ENCODE measurements around the gene RPUSD4. TPM values are rescaled to one million over a fixed set of nuclear protein-coding genes. Genes with fewer than 3 reads are reported as not detected.
A peak's percentile ranks its signal among the peaks of the same experiment; 100 is the strongest.

RPUSD4 gene
- total RNA-seq, 1 experiment from 2014 or later, result 42.9 TPM

GRCh38 chr11:126181939-126182730 is 29.3 kb downstream of the RPUSD4 start:
- Histone ChIP-seq H3K56ac (ENCODE audit: insufficient read length, low read depth, low read length) (no peak overlapping the region), H3K23ac (ENCODE audit: insufficient read length, low read depth, low read length) (no peak overlapping the region), H4K91ac (ENCODE audit: insufficient read length, low read depth, low read length) (no peak overlapping the region), H4K20me1 (ENCODE audit: control insufficient read depth, insufficient read depth, insufficient read length) (no peaks in the 10 kb centered on the region), H3K9ac (ENCODE audit: extremely low read depth, insufficient read length, low read length) (no peak overlapping the region), H2BK12ac (ENCODE audit: insufficient read length, low read depth, low read length) (no peak overlapping the region), H2AK5ac (ENCODE audit: insufficient read length, low read length) (no peak overlapping the region), H2BK15ac (ENCODE audit: low read depth, low read length) (no peak overlapping the region), H3K27me3 (ENCODE audit: insufficient read depth, low read length) (no peaks in the 10 kb centered on the region), H3K14ac (ENCODE audit: insufficient read depth, low read length) (no peak overlapping the region), H3K4ac (ENCODE audit: low read depth, low read length) (no peak overlapping the region), H3K18ac (ENCODE audit: insufficient read length, low read depth, low read length) (no peak overlapping the region), H3K4me2 (ENCODE audit: insufficient read depth, insufficient read length, low read length) (no peak overlapping the region), H3K9me3 (ENCODE audit: control insufficient read depth, low read depth, low read length) (no peaks in the 10 kb centered on the region), H2AFZ (ENCODE audit: low read length) (no peak overlapping the region), H4K5ac (ENCODE audit: insufficient read length, low read depth, low read length) (no peak overlapping the region), H3K27ac (ENCODE audit: insufficient read length, low read depth, low read length) (no peak overlapping the region), H3K79me1 (ENCODE audit: insufficient read depth, low read depth, low read length, poor library complexity, severe bottlenecking) (no peaks in the 10 kb centered on the region), H3K23me2 (ENCODE audit: insufficient read length, low read depth, low read length, poor library complexity, severe bottlenecking) (no peaks in the 10 kb centered on the region), H3T11ph (ENCODE audit: low read length) (no peak overlapping the region), H2BK5ac (ENCODE audit: insufficient read length, low read length) (no peak overlapping the region), H3K4me1 (ENCODE audit: insufficient read depth, low read length) (no peaks in the 10 kb centered on the region), H2BK120ac (ENCODE audit: low read depth, low read length, poor library complexity, severe bottlenecking) (no peak overlapping the region), H2BK20ac (ENCODE audit: low read depth, low read length, poor library complexity, severe bottlenecking) (no peak overlapping the region), H3K79me2 (ENCODE audit: insufficient read depth, low read length) (no peaks in the 10 kb centered on the region), H4K8ac (replicated peaks; ENCODE audit: insufficient read length, low read depth, low read length) (no peak overlapping the region)
- no CpG with 5 or more reads among the region's 13 CpGs for WGBS (ENCODE audit: extremely low coverage, insufficient read length, low lambda C conversion rate)
- Mint-ChIP-seq H3K27ac (peak overlapping the region in 1 of 3 experiments; percentile 98; a peak in 3 of 7 replicates), H3K27me3 (ENCODE audit: low read depth) (no peaks in the 10 kb centered on the region), H3K4me3 (no peak overlapping the region; a peak in 1 of 5 replicates), H3K9me3 (no peaks in the 10 kb centered on the region; a peak in 1 of 5 replicates), H3K36me3 (ENCODE audit: insufficient read depth in 1 of 3, low read depth in 3 of 3) (peaks cover 0 to 2% (median under 1%) of the 10 kb centered on the region in 3 experiments; a peak in 4 of 7 replicates), H3K4me1 (peaks cover 2 to 3% of the 10 kb centered on the region in 2 experiments)
- no peak for DNase-seq
- TF ChIP-seq CTCF (conservative IDR thresholded peaks at IDR 0.05), result peak; percentile 19; the same call in 1 of the 3 replicates
